BE2C (cell line): ENCODE measurements around the gene DOK5.

Experiments
- DNase-seq: peaks from one replicate; pipeline ENCODE4 v3.0.0-alpha.2; 2020
- H3K27me3 ChIP-seq: fragments of 250-450 bp; sonication (Bioruptor Pico); 2 replicates; pipeline ENCODE4 v1.5.1; 2020; ENCODE audit warnings: mild to moderate bottlenecking
- H3K36me3 ChIP-seq: fragments of 250-450 bp; sonication (Bioruptor Pico); 2 replicates; pipeline ENCODE4 v1.5.1; 2020; ENCODE audit warnings: mild to moderate bottlenecking
- H3K4me1 ChIP-seq: fragments of 250-450 bp; sonication (Bioruptor Pico); 2 replicates; pipeline ENCODE4 v1.5.1; 2020
- H3K4me3 ChIP-seq: 2 replicates; pipeline ENCODE4 v1.5.1; 2011; ENCODE audit warnings: low read depth, low read length
- H3K9me3 ChIP-seq: fragments of 250-450 bp; sonication (Bioruptor Pico); 2 replicates; pipeline ENCODE4 v1.5.1; 2020
- TF ChIP-seq, protein P1 (sequence below): IDR thresholded peaks from 2 replicates; pipeline ENCODE4 v1.5.1; 2012; ENCODE audit warnings: mild to moderate bottlenecking, low read depth, low read length

The DOK5 gene

DNA sequence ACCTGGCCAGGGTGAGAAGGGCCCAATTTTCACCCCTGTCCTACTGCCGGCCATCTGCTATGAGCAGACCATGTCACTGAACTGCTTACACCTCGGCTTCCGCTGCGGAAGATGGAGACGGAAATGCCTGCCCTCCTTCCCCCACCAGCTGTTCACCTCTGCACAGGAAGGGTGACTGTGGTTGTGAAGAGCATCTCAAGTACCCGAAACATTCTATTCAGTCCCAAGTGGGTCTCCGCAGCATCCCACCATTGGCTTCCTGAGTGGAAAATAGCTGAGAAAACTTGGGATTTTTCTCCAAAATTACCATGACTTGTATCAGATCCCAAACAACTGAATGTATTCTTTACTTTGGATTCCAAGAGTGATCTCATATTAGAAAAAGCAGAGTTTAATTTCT lies 16.1 kb downstream of the DOK5 start:
- Histone ChIP-seq H3K4me1 (no peaks in the 10 kb centered on the region), H3K27me3 (no peaks in the 10 kb centered on the region), H3K4me3 (no peak overlapping the region), H3K9me3 (no peaks in the 10 kb centered on the region), H3K36me3 (no peaks in the 10 kb centered on the region)
- DNase-seq, result no peak
- TF ChIP-seq, protein P1, sequence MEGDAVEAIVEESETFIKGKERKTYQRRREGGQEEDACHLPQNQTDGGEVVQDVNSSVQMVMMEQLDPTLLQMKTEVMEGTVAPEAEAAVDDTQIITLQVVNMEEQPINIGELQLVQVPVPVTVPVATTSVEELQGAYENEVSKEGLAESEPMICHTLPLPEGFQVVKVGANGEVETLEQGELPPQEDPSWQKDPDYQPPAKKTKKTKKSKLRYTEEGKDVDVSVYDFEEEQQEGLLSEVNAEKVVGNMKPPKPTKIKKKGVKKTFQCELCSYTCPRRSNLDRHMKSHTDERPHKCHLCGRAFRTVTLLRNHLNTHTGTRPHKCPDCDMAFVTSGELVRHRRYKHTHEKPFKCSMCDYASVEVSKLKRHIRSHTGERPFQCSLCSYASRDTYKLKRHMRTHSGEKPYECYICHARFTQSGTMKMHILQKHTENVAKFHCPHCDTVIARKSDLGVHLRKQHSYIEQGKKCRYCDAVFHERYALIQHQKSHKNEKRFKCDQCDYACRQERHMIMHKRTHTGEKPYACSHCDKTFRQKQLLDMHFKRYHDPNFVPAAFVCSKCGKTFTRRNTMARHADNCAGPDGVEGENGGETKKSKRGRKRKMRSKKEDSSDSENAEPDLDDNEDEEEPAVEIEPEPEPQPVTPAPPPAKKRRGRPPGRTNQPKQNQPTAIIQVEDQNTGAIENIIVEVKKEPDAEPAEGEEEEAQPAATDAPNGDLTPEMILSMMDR, result no peak

DNA sequence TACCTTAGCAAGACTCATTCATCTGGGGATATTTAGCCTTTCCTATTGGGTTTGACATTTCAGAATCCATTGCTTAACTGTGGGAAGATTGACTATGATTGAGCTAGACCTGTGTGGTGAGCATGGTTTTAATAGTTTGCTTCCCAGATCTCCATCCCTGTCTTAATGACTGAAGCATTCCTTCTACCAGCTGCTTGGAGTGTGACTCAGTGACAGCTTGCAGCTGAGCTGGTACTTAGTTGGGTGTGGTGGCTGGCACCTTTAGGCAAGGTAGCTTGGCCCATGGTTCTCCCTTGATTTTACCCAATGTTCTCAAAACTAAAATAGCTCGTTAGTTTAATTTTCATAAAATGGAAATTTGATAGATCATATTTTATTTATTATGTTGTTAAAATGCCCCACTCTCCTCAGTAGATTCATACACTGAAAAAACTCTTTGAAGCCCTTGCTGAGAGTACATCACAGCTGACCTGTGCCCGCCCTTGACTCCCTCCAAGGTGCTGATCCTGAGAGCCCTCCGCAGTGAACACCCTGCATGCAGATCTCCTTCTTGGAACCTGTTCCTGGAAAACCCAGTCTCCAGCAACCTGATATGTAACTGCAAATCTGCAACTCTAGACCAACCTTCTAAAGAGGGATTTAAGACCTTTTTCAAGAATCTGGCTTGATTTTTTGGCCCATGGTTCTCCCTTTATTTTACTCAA lies 19.1 kb downstream of the DOK5 start:
- no peak overlapping the region for H3K4me3 ChIP-seq
- no peak for DNase-seq
- H3K4me1 ChIP-seq, result no peaks in the 10 kb centered on the region
- no peaks in the 10 kb centered on the region for H3K36me3 ChIP-seq
- no peaks in the 10 kb centered on the region for H3K27me3 ChIP-seq
- H3K9me3 ChIP-seq, result no peaks in the 10 kb centered on the region
- TF ChIP-seq, protein P1, result no peak

GRCh38 chr20:54497931-54498718 lies 22.7 kb downstream of the DOK5 start:
- no peaks in the 10 kb centered on the region for H3K36me3 ChIP-seq
- TF ChIP-seq, protein P1, result no peak
- no peak for DNase-seq

DNA sequence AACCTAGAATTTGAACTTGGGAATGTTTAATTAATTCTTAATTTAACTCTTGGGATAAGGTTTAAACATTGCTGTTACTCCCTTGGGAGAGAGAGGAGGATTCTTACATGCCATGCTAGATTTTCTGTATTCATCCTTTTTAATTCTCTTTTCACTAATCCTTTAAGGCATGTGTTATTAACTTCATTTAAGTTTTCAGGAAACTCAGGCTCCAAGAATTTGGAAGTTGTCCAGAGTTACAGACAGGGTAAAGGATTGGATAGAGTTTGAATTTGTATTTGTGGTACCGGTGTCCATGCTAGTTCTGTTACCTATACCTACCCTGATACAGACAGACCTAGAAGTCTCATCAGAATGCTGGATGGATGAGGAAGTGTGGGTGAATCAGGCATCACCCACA lies 23.7 kb downstream of the DOK5 start:
- no peaks in the 10 kb centered on the region for H3K9me3 ChIP-seq
- no peak overlapping the region for H3K4me3 ChIP-seq
- H3K4me1 ChIP-seq, result no peaks in the 10 kb centered on the region
- H3K27me3 ChIP-seq, result no peaks in the 10 kb centered on the region
- H3K36me3 ChIP-seq, result no peaks in the 10 kb centered on the region
- no peak for DNase-seq
- TF ChIP-seq, protein P1, result no peak

More at GRCh38 chr20:54497931-54498718, 22.7 kb downstream of the DOK5 start:
- no peaks in the 10 kb centered on the region for H3K9me3 ChIP-seq
- H3K4me1 ChIP-seq, result no peaks in the 10 kb centered on the region
- H3K4me3 ChIP-seq, result no peak overlapping the region
- no peaks in the 10 kb centered on the region for H3K27me3 ChIP-seq

DNA sequence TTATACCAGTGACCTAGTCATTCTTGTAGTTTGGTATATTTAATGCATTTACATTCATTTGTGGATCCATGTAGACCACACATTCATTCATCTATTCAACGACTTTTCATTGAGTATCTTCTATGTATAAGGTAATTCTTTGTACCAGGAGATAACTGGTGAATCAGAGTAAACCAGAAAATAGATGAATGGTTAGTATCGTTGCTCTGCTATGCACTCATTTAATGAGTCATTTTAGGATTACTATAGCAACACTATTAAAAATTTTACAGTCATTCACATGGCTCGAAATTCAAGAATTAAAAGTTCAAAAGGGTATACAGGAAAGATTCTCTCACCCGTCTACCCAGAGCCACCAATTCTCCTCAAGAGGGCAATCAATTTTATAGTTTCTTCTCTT lies 26.8 kb downstream of the DOK5 start:
- H3K4me1 ChIP-seq, result no peaks in the 10 kb centered on the region
- no peaks in the 10 kb centered on the region for H3K27me3 ChIP-seq
- TF ChIP-seq, protein P1, result no peak
- H3K36me3 ChIP-seq, result no peaks in the 10 kb centered on the region
- DNase-seq, result no peak
- no peak overlapping the region for H3K4me3 ChIP-seq
- no peaks in the 10 kb centered on the region for H3K9me3 ChIP-seq

- TF ChIP-seq, protein P1, result no peak
- Histone ChIP-seq H3K9me3 (no peaks in the 10 kb centered on the region), H3K36me3 (no peaks in the 10 kb centered on the region), H3K4me1 (no peaks in the 10 kb centered on the region), H3K4me3 (no peak overlapping the region), H3K27me3 (no peaks in the 10 kb centered on the region)
- DNase-seq, result no peak
Observed at GRCh38 chr20:54506643-54507042, 31.2 kb downstream of the DOK5 start.
